ENCODE measurements around the gene RAB8B. TPM values are rescaled to one million over a fixed set of nuclear protein-coding genes. Genes with fewer than 3 reads are reported as not detected.

RAB8B gene
- polyA plus RNA-seq, 3 donors: 32.2 to 35.2 (median 32.3) TPM

GRCh38 chr15:63260791-63261190 lies 71.4 kb downstream of the RAB8B start:
- no peak for DNase-seq (ENCODE audit: low read depth in 3 of 3, low spot score in 2 of 3)

- no peak for DNase-seq (ENCODE audit: low read depth in 3 of 3, low spot score in 2 of 3)
Measured at GRCh38 chr15:63261311-63261710, 71.9 kb downstream of the RAB8B start.

- no peak for DNase-seq (ENCODE audit: low read depth in 3 of 3, low spot score in 2 of 3)
Measured at GRCh38 chr15:63263519-63263918, 74.1 kb downstream of the RAB8B start.

GRCh38 chr15:63264688-63265293 lies 75.4 kb downstream of the RAB8B start:
- DNase-seq (ENCODE audit: low read depth in 3 of 3, low spot score in 2 of 3): no peak

GRCh38 chr15:63274427-63274826 lies 85.0 kb downstream of the RAB8B start:
- DNase-seq (ENCODE audit: low read depth in 3 of 3, low spot score in 2 of 3): no peak

GRCh38 chr15:63276342-63277037 lies 87.1 kb downstream of the RAB8B start:
- no peak for DNase-seq (ENCODE audit: low read depth in 3 of 3, low spot score in 2 of 3)

GRCh38 chr15:63277038-63277892 lies 87.9 kb downstream of the RAB8B start, which contains the start of gene APH1B:
APH1B (plus strand) TSS chr15:63277605; CDS start chr15:63277624, 19 bp downstream.
- peak in 1 of 3 donors; percentile 61 for DNase-seq (ENCODE audit: low read depth in 3 of 3, low spot score in 2 of 3)

- no peak for DNase-seq (ENCODE audit: low read depth in 3 of 3, low spot score in 2 of 3)
Measured at GRCh38 chr15:63277893-63278456, 88.6 kb downstream of the RAB8B start.

GRCh38 chr15:63283126-63283525 lies 93.7 kb downstream of the RAB8B start:
- no peak for DNase-seq (ENCODE audit: low read depth in 3 of 3, low spot score in 2 of 3)

- DNase-seq (ENCODE audit: low read depth in 3 of 3, low spot score in 2 of 3): no peak
Measured at GRCh38 chr15:63284335-63284734, 94.9 kb downstream of the RAB8B start.

- no peak for DNase-seq (ENCODE audit: low read depth in 3 of 3, low spot score in 2 of 3)
Measured at GRCh38 chr15:63287109-63287508, 97.7 kb downstream of the RAB8B start.

GRCh38 chr15:63288342-63288741 lies 98.9 kb downstream of the RAB8B start:
- DNase-seq (ENCODE audit: low read depth in 3 of 3, low spot score in 2 of 3): no peak

- DNase-seq (ENCODE audit: low read depth in 3 of 3, low spot score in 2 of 3): no peak
Measured at GRCh38 chr15:63288778-63289378, 99.5 kb downstream of the RAB8B start.

- DNase-seq (ENCODE audit: low read depth in 3 of 3, low spot score in 2 of 3): no peak
Measured at GRCh38 chr15:63291507-63291906, 102.1 kb downstream of the RAB8B start.

- DNase-seq (ENCODE audit: low read depth in 3 of 3, low spot score in 2 of 3): no peak
Measured at GRCh38 chr15:63292241-63292640, 102.8 kb downstream of the RAB8B start.

- no peak for DNase-seq (ENCODE audit: low read depth in 3 of 3, low spot score in 2 of 3)
Measured at GRCh38 chr15:63292771-63293170, 103.4 kb downstream of the RAB8B start.

- DNase-seq (ENCODE audit: low read depth in 3 of 3, low spot score in 2 of 3): no peak
Measured at GRCh38 chr15:63294359-63294758, 105.0 kb downstream of the RAB8B start.

- no peak for DNase-seq (ENCODE audit: low read depth in 3 of 3, low spot score in 2 of 3)
Measured at GRCh38 chr15:63295341-63295740, 105.9 kb downstream of the RAB8B start.

- DNase-seq (ENCODE audit: low read depth in 3 of 3, low spot score in 2 of 3): no peak
Measured at GRCh38 chr15:63296195-63296594, 106.8 kb downstream of the RAB8B start.

GRCh38 chr15:63299943-63300575 lies 110.7 kb downstream of the RAB8B start:
- DNase-seq (ENCODE audit: low read depth in 3 of 3, low spot score in 2 of 3): no peak

Measured in right renal cortex interstitium (tissue), 3 donors.